Kidney epithelial cell (primary cell): ENCODE results near the gene CDCA3. TPM values are rescaled to one million over a fixed set of nuclear protein-coding genes. Genes with fewer than 3 reads are reported as not detected.

ENCODE experiments used
- DNase-seq: peaks from one replicate; pipeline ENCODE4 v3.0.0-alpha.2; 2010; ENCODE audit warnings: low read depth
- H3K27me3 ChIP-seq: 2 replicates; pipeline ENCODE4 v1.6.0; 2011; ENCODE audit warnings: low read length; ENCODE audit not compliant: control insufficient read depth, insufficient read depth
- H3K36me3 ChIP-seq: 2 replicates; pipeline ENCODE4 v1.5.1; 2011; ENCODE audit warnings: low read length; ENCODE audit not compliant: control insufficient read depth, insufficient read depth
- H3K4me3 ChIP-seq: 2 replicates; pipeline ENCODE4 v1.5.1; 2011; ENCODE audit warnings: low read depth, mild to moderate bottlenecking, control low read depth, low read length
- CTCF ChIP-seq: IDR thresholded peaks from 2 replicates; pipeline ENCODE4 v1.5.1; 2011; ENCODE audit warnings: mild to moderate bottlenecking, moderate library complexity, low read length, control low read depth, inconsistent platforms; ENCODE audit not compliant: insufficient read depth, poor library complexity, severe bottlenecking
- total RNA-seq: library from RNA; depleted of rRNA; stranded (reverse); fragments of >200 nt; gene quantifications from 2 replicates; pipeline ENCODE4 v1.2.3, GENCODE V29; 2015

CDCA3 gene
- total RNA-seq, 1 donor from 2014 or later, result 8.3 TPM

GRCh38 chr12:6840761-6841515 lies 10.1 kb downstream of the CDCA3 start, which contains the start of gene GNB3:
Gene GNB3 (plus strand): TSS chr12:6840925. CDS start chr12:6841288, 363 bp downstream.
- DNase-seq, result no peak
- H3K36me3 ChIP-seq, result peaks cover 2% of the 10 kb centered on the region
- no peak for TF ChIP-seq CTCF

DNA sequence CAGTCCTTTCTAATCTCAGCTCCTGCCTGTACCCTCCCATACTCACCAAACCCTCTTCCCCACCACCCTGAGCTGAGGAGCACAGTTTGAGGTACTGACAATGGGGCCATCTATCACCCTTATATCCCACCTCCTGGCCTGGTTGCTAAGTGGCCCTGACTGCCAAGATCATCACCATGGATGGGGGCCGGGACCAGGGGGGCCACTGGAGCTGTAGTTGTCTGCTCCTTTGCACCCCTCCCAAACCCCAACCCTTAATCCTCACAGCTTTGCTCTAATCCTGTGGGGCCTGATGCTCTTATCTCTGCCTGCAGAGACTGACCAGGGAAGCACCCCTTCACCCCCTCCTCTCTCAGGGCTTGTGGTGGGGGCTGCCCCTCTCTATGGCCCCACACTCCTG lies 10.8 kb downstream of the CDCA3 start:
- TF ChIP-seq CTCF, result no peak
- Histone ChIP-seq H3K36me3 (peaks cover 2% of the 10 kb centered on the region), H3K27me3 (no peaks in the 10 kb centered on the region), H3K4me3 (no peak overlapping the region)
- DNase-seq, result no peak

More at GRCh38 chr12:6840761-6841515, 10.1 kb downstream of the CDCA3 start, which contains the start of gene GNB3:
- Histone ChIP-seq H3K27me3 (no peaks in the 10 kb centered on the region), H3K4me3 (no peak within 1 kb of the TSS)

DNA sequence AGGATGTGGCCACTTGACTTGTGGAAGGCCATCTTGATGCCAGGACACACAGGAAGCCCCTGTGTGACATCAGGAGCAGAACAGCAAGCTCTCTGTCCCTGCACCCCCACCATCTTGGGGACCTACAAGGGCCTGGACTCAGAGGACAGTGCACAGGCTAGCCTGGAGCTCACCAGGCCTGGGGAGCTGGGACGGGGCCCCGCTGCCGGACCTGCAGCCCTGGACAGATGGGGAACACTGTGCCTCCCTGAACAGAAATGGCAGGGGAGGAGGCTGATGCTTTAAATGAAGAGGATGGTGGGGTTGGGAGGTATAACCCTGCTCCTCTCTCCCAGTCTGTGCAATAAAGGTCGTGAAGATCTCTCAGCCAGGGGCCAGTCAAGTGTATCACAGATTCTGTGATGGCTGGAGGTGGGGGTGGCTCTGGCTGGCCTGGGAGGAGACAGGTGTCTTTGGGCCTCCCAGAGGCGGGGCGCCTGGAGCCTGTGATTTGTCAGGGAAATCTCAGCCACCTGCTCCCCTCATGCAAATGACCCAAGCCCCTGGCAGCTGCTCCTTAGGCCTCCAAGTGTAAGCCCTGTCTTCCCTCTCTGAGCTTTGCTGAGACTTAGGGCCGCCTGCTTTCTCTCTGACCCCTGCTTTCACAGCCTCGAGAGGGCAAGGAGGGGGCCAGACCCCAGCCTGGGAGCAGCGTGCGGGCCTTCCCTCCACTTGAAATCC lies 11.4 kb downstream of the CDCA3 start:
- Histone ChIP-seq H3K4me3 (no peak overlapping the region), H3K36me3 (peaks cover 2% of the 10 kb centered on the region), H3K27me3 (no peaks in the 10 kb centered on the region)
- TF ChIP-seq CTCF, result no peak
- no peak for DNase-seq

DNA sequence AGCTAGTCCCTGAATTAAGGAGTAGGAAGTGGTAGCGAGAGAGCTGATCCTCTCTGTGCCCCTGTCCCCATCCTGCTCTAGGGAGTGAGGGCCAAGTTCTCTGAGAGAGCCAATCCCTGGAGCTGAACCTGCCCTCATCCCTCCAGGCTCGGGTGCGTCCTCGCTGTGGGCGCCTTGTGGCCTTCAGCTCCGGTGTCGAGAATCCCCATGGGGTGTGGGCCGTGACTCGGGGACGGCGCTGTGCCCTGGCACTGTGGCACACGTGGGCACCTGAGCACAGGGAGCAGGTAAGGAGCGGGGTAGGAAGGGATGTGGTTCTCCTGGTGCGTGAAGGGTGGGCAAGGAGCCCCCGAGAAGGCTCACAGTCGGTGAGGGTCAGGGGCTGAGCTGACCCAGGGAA lies 12.2 kb downstream of the CDCA3 start:
- DNase-seq, result no peak
- Histone ChIP-seq H3K27me3 (no peaks in the 10 kb centered on the region), H3K36me3 (peaks cover 2% of the 10 kb centered on the region), H3K4me3 (no peak overlapping the region)
- no peak for TF ChIP-seq CTCF

DNA sequence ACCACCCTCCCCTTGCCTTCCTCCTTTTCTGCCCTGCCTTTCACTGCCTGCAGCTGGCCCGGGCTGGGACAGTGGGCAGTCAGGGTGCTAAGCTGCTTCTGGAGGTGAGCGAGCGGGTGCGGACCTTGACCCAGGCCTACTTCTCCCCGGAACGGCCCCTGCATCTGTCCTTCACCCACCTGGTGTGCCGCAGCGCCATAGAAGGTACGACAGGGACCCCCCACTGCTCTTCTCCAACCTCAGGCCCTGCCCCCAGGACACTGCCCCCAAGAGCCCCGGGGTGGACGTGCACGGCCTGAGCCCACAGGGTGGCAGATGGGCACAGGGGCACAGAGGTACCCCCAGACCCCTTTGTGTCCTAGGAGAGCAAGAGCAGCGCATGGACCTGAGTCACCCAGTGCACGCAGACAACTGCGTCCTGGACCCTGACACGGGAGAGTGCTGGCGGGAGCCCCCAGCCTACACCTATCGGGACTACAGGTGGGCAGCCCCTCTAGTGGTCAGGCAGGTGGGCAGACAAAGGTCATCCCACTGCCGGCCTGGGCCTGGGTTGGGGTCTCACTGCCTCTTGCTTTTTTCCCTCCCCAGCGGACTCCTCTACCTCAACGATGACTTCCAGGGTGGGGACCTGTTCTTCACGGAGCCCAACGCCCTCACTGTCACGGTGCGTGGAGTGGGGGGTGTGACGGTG lies 13.6 kb downstream of the CDCA3 start:
- Histone ChIP-seq H3K36me3 (peaks cover 2% of the 10 kb centered on the region), H3K4me3 (no peak overlapping the region), H3K27me3 (no peaks in the 10 kb centered on the region)
- no peak for TF ChIP-seq CTCF
- DNase-seq, result no peak
